H9 (cell line): ENCODE measurements around the gene SEMA4D. TPM values are rescaled to one million over a fixed set of nuclear protein-coding genes. Genes with fewer than 3 reads are reported as not detected.

ENCODE experiments used
- DNase-seq: peaks from one replicate; pipeline ENCODE4 v3.0.0-alpha.2; 2017
- H2AFZ ChIP-seq: one replicate; pipeline ENCODE4 v1.6.1; 2013; ENCODE audit warnings: mild to moderate bottlenecking, low read length, control low read depth, moderate library complexity
- H2AK5ac ChIP-seq: 2 replicates; pipeline ENCODE4 v1.6.1; 2013; ENCODE audit warnings: low read length, control low read depth, mixed read lengths; ENCODE audit not compliant: insufficient read length
- H2BK120ac ChIP-seq: one replicate; pipeline ENCODE4 v1.6.1; 2013; ENCODE audit warnings: low read depth, mild to moderate bottlenecking, low read length, control low read depth, inconsistent platforms; ENCODE audit not compliant: poor library complexity, severe bottlenecking
- H2BK12ac ChIP-seq: 2 replicates; pipeline ENCODE4 v1.6.1; 2013; ENCODE audit warnings: low read length, control low read depth, mixed read lengths, low read depth; ENCODE audit not compliant: insufficient read length
- H2BK15ac ChIP-seq: 2 replicates; pipeline ENCODE4 v1.6.1; 2013; ENCODE audit warnings: low read depth, low read length, control low read depth
- H2BK20ac ChIP-seq: one replicate; pipeline ENCODE4 v1.6.1; 2013; ENCODE audit warnings: low read depth, mild to moderate bottlenecking, low read length, control low read depth, inconsistent platforms; ENCODE audit not compliant: poor library complexity, severe bottlenecking
- H2BK5ac ChIP-seq: 2 replicates; pipeline ENCODE4 v1.6.1; 2013; ENCODE audit warnings: low read length, control low read depth, mixed read lengths; ENCODE audit not compliant: insufficient read length
- H3K14ac ChIP-seq: 2 replicates; pipeline ENCODE4 v1.6.1; 2013; ENCODE audit warnings: low read length, control low read depth; ENCODE audit not compliant: insufficient read depth
- H3K18ac ChIP-seq: 2 replicates; pipeline ENCODE4 v1.6.1; 2013; ENCODE audit warnings: low read depth, mild to moderate bottlenecking, mixed read lengths, low read length, control low read depth; ENCODE audit not compliant: insufficient read length
- H3K23ac ChIP-seq: 2 replicates; pipeline ENCODE4 v1.6.1; 2013; ENCODE audit warnings: low read length, control low read depth, mixed read lengths, low read depth; ENCODE audit not compliant: insufficient read length
- H3K23me2 ChIP-seq: 2 replicates; pipeline ENCODE4 v1.6.1; 2013; ENCODE audit warnings: low read depth, mild to moderate bottlenecking, mixed read lengths, low read length, control low read depth; ENCODE audit not compliant: insufficient read length, poor library complexity, severe bottlenecking
- H3K27ac ChIP-seq: 2 replicates; pipeline ENCODE4 v1.5.1; 2013; ENCODE audit warnings: low read length, control low read depth, mixed read lengths, low read depth; ENCODE audit not compliant: insufficient read length
- H3K27me3 ChIP-seq: 2 replicates; pipeline ENCODE4 v1.6.1; 2013; ENCODE audit warnings: low read length, control low read depth, inconsistent platforms; ENCODE audit not compliant: insufficient read depth
- H3K4ac ChIP-seq: 2 replicates; pipeline ENCODE4 v1.6.1; 2013; ENCODE audit warnings: low read depth, mild to moderate bottlenecking, control low read depth, inconsistent platforms, low read length, moderate library complexity
- H3K4me1 ChIP-seq: 2 replicates; pipeline ENCODE4 v1.6.1; 2013; ENCODE audit warnings: low read length, control low read depth, inconsistent platforms; ENCODE audit not compliant: insufficient read depth
- H3K4me2 ChIP-seq: 2 replicates; pipeline ENCODE4 v1.6.1; 2013; ENCODE audit warnings: low read length, control low read depth, mixed read lengths; ENCODE audit not compliant: insufficient read length, insufficient read depth
- H3K56ac ChIP-seq: 2 replicates; pipeline ENCODE4 v1.6.1; 2013; ENCODE audit warnings: low read depth, mild to moderate bottlenecking, mixed read lengths, low read length, control low read depth; ENCODE audit not compliant: insufficient read length
- H3K79me1 ChIP-seq: 2 replicates; pipeline ENCODE4 v1.6.1; 2013; ENCODE audit warnings: low read depth, mild to moderate bottlenecking, moderate library complexity, low read length, control low read depth, inconsistent platforms; ENCODE audit not compliant: insufficient read depth, poor library complexity, severe bottlenecking
- H3K79me2 ChIP-seq: 2 replicates; pipeline ENCODE4 v1.6.1; 2013; ENCODE audit warnings: low read length, control low read depth, inconsistent platforms; ENCODE audit not compliant: insufficient read depth
- H3K9ac ChIP-seq: 2 replicates; pipeline ENCODE4 v1.6.1; 2013; ENCODE audit warnings: low read length, control low read depth, mixed read lengths; ENCODE audit not compliant: insufficient read length; ENCODE audit errors: extremely low read depth
- H3K9me3 ChIP-seq: one replicate; pipeline ENCODE4 v1.6.1; 2013; ENCODE audit warnings: low read depth, low read length, inconsistent platforms; ENCODE audit not compliant: control insufficient read depth
- H3T11ph ChIP-seq: one replicate; pipeline ENCODE4 v1.6.1; 2013; ENCODE audit warnings: mild to moderate bottlenecking, low read length, control low read depth, inconsistent platforms
- H4K20me1 ChIP-seq: one replicate; pipeline ENCODE4 v1.6.1; 2013; ENCODE audit not compliant: control insufficient read depth, insufficient read length, insufficient read depth
- H4K5ac ChIP-seq: 2 replicates; pipeline ENCODE4 v1.6.1; 2013; ENCODE audit warnings: low read depth, mild to moderate bottlenecking, mixed read lengths, low read length, control low read depth; ENCODE audit not compliant: insufficient read length
- H4K8ac ChIP-seq: replicated peaks from 2 replicates; pipeline ENCODE4 v1.6.1; 2013; ENCODE audit warnings: low read length, control low read depth, mixed read lengths, low read depth; ENCODE audit not compliant: insufficient read length
- H4K91ac ChIP-seq: 2 replicates; pipeline ENCODE4 v1.6.1; 2013; ENCODE audit warnings: low read depth, mild to moderate bottlenecking, moderate library complexity, mixed read lengths, low read length, control low read depth; ENCODE audit not compliant: insufficient read length
- H3K27ac Mint-ChIP-seq, 3 experiments: 2 replicates in 2 of 3; 3 replicates in 1 of 3; pipeline ENCODE4 v1.8.0; 2020 to 2021; ENCODE audit warnings: mixed read lengths in 3 of 3, mild to moderate bottlenecking in 1 of 3, moderate library complexity in 1 of 3
- H3K27me3 Mint-ChIP-seq: 2 replicates; pipeline ENCODE4 v1.8.0; 2021; ENCODE audit warnings: low read depth, mild to moderate bottlenecking, moderate library complexity, mixed read lengths
- H3K36me3 Mint-ChIP-seq, 3 experiments: 2 replicates in 2 of 3; 3 replicates in 1 of 3; pipeline ENCODE4 v1.8.0; 2020 to 2021; ENCODE audit warnings: low read depth in 3 of 3, mixed read lengths in 3 of 3; ENCODE audit not compliant: insufficient read depth in 1 of 3
- H3K4me1 Mint-ChIP-seq, 2 experiments: 2 replicates each; pipeline ENCODE4 v1.8.0; 2020; ENCODE audit warnings: mixed read lengths in 2 of 2
- H3K4me3 Mint-ChIP-seq, 2 experiments: 2 replicates in 1 of 2; 3 replicates in 1 of 2; pipeline ENCODE4 v1.8.0; 2020 to 2021; ENCODE audit warnings: mild to moderate bottlenecking in 2 of 2, mixed read lengths in 2 of 2, moderate library complexity in 1 of 2
- H3K9me3 Mint-ChIP-seq, 2 experiments: 2 replicates in 1 of 2; 3 replicates in 1 of 2; pipeline ENCODE4 v1.8.0; 2020; ENCODE audit warnings: mild to moderate bottlenecking in 2 of 2, mixed read lengths in 2 of 2, moderate library complexity in 1 of 2
- WGBS: extraction: QIAGEN DNeasy Blood & Tissue Kit; methylation state at CpG from one replicate; pipeline ENCODE4 v1.1.7; 2013; ENCODE audit warnings: missing lambda C conversion rate, low lambda C conversion rate, mixed read lengths; ENCODE audit not compliant: insufficient read length; ENCODE audit errors: extremely low coverage; 5-methylcytosine and 5-hydroxymethylcytosine counted together
- total RNA-seq: library from RNA; stranded (reverse); gene quantifications from 2 replicates; pipeline ENCODE4 v1.2.1, GENCODE V29; 2021
- TF ChIP-seq, protein P1 (sequence below): fragments of 200-600 bp; sonication (generic); conservative IDR thresholded peaks from 3 replicates; pipeline ENCODE4 v1.8.0; 2021; ENCODE audit warnings: antibody characterized with exemption, mild to moderate bottlenecking

Gene SEMA4D
- total RNA-seq, 1 experiment from 2014 or later = 47.2 TPM

- H3K9ac ChIP-seq = no peak overlapping the region
These were observed 133.8 kb downstream of the SEMA4D start for GRCh38 chr9:89363921-89364665.

More at GRCh38 chr9:89363921-89364665, 133.8 kb downstream of the SEMA4D start:
- Mint-ChIP-seq H3K4me3 (no peak overlapping the region), H3K4me1 (no peaks in the 10 kb centered on the region), H3K36me3 (peaks cover 18 to 33% (median 32%) of the 10 kb centered on the region in 3 experiments), H3K27me3 (peaks cover 1% of the 10 kb centered on the region; the same call in 1 of the 2 replicates), H3K27ac (no peak overlapping the region), H3K9me3 (no peaks in the 10 kb centered on the region)
- no peak overlapping the region for H2BK120ac ChIP-seq
- no peak overlapping the region for H3K27ac ChIP-seq
- no peak overlapping the region for H3K23ac ChIP-seq
- no peaks in the 10 kb centered on the region for H3K23me2 ChIP-seq
- no peak overlapping the region for H2BK20ac ChIP-seq
- no peaks in the 10 kb centered on the region for H3K27me3 ChIP-seq
- no CpG with 5 or more reads among the region's 9 CpGs for WGBS
- no peaks in the 10 kb centered on the region for H3K79me1 ChIP-seq
- H3K4me1 ChIP-seq = no peaks in the 10 kb centered on the region
- H3K79me2 ChIP-seq = no peaks in the 10 kb centered on the region
- no peak overlapping the region for H3K18ac ChIP-seq
- no peak for DNase-seq
- H2BK12ac ChIP-seq = no peak overlapping the region
- no peak overlapping the region for H2AK5ac ChIP-seq
- no peak overlapping the region for H2BK5ac ChIP-seq
- no peak overlapping the region for H2BK15ac ChIP-seq
- TF ChIP-seq, protein P1, sequence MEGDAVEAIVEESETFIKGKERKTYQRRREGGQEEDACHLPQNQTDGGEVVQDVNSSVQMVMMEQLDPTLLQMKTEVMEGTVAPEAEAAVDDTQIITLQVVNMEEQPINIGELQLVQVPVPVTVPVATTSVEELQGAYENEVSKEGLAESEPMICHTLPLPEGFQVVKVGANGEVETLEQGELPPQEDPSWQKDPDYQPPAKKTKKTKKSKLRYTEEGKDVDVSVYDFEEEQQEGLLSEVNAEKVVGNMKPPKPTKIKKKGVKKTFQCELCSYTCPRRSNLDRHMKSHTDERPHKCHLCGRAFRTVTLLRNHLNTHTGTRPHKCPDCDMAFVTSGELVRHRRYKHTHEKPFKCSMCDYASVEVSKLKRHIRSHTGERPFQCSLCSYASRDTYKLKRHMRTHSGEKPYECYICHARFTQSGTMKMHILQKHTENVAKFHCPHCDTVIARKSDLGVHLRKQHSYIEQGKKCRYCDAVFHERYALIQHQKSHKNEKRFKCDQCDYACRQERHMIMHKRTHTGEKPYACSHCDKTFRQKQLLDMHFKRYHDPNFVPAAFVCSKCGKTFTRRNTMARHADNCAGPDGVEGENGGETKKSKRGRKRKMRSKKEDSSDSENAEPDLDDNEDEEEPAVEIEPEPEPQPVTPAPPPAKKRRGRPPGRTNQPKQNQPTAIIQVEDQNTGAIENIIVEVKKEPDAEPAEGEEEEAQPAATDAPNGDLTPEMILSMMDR = no peak
- no peaks in the 10 kb centered on the region for H4K20me1 ChIP-seq
- H3T11ph ChIP-seq = no peak overlapping the region
- no peak overlapping the region for H3K56ac ChIP-seq
- H4K5ac ChIP-seq = no peak overlapping the region
- no peaks in the 10 kb centered on the region for H3K9me3 ChIP-seq
- no peak overlapping the region for H3K4me2 ChIP-seq
- no peak overlapping the region for H2AFZ ChIP-seq
- H4K8ac ChIP-seq = no peak overlapping the region
- H3K4ac ChIP-seq = no peak overlapping the region
- no peak overlapping the region for H4K91ac ChIP-seq
- no peak overlapping the region for H3K14ac ChIP-seq
